ENCODE data around the gene MPI. TPM values are rescaled to one million over a fixed set of nuclear protein-coding genes. Genes with fewer than 3 reads are reported as not detected.

Gene MPI
- total RNA-seq, 1 experiment from 2014 or later, result 57.5 TPM

GRCh38 chr15:74889390-74889882 is 406 bp upstream of the MPI start:
- Histone ChIP-seq H3K23ac (ENCODE audit: insufficient read length, low read depth, low read length) (no peak overlapping the region), H2BK120ac (ENCODE audit: low read depth, low read length, poor library complexity, severe bottlenecking) (no peak overlapping the region), H3K27ac (ENCODE audit: insufficient read length, low read depth, low read length) (no peak overlapping the region), H3K9me3 (ENCODE audit: control insufficient read depth, low read depth, low read length) (no peaks in the 10 kb centered on the region), H4K8ac (replicated peaks; ENCODE audit: insufficient read length, low read depth, low read length) (no peak overlapping the region), H3K4ac (ENCODE audit: low read depth, low read length) (no peak overlapping the region), H3K56ac (ENCODE audit: insufficient read length, low read depth, low read length) (no peak overlapping the region), H3K9ac (ENCODE audit: extremely low read depth, insufficient read length, low read length) (peak overlapping the region; percentile 24), H2BK15ac (ENCODE audit: low read depth, low read length) (no peak overlapping the region), H3K18ac (ENCODE audit: insufficient read length, low read depth, low read length) (no peak overlapping the region), H2AFZ (ENCODE audit: low read length) (peak overlapping the region; percentile 83), H2BK12ac (ENCODE audit: insufficient read length, low read depth, low read length) (no peak overlapping the region), H3K79me1 (ENCODE audit: insufficient read depth, low read depth, low read length, poor library complexity, severe bottlenecking) (no peaks in the 10 kb centered on the region), H3K79me2 (ENCODE audit: insufficient read depth, low read length) (no peaks in the 10 kb centered on the region), H2BK20ac (ENCODE audit: low read depth, low read length, poor library complexity, severe bottlenecking) (no peak overlapping the region), H2AK5ac (ENCODE audit: insufficient read length, low read length) (no peak overlapping the region), H3K4me2 (ENCODE audit: insufficient read depth, insufficient read length, low read length) (peak overlapping the region; percentile 69), H3K27me3 (ENCODE audit: insufficient read depth, low read length) (no peaks in the 10 kb centered on the region), H3K4me1 (ENCODE audit: insufficient read depth, low read length) (no peaks in the 10 kb centered on the region), H4K20me1 (ENCODE audit: control insufficient read depth, insufficient read depth, insufficient read length) (no peaks in the 10 kb centered on the region), H3K23me2 (ENCODE audit: insufficient read length, low read depth, low read length, poor library complexity, severe bottlenecking) (peaks cover 11% of the 10 kb centered on the region), H3K14ac (ENCODE audit: insufficient read depth, low read length) (no peak overlapping the region), H4K5ac (ENCODE audit: insufficient read length, low read depth, low read length) (no peak overlapping the region), H4K91ac (ENCODE audit: insufficient read length, low read depth, low read length) (no peak overlapping the region), H3T11ph (ENCODE audit: low read length) (no peak overlapping the region), H2BK5ac (ENCODE audit: insufficient read length, low read length) (no peak overlapping the region)
- Mint-ChIP-seq H3K9me3 (no peaks in the 10 kb centered on the region; a peak in 1 of 5 replicates), H3K4me1 (peaks cover 22 to 29% of the 10 kb centered on the region in 2 experiments), H3K36me3 (ENCODE audit: insufficient read depth in 1 of 3, low read depth in 3 of 3) (peaks cover 15 to 30% (median 24%) of the 10 kb centered on the region in 3 experiments; a peak in 6 of 7 replicates), H3K4me3 (peak overlapping the region; percentile 86 to 90), H3K27me3 (ENCODE audit: low read depth) (peaks cover 3% of the 10 kb centered on the region; the same call in 1 of the 2 replicates), H3K27ac (peak overlapping the region in 2 of 3 experiments; percentile 26 to 94; a peak in 1 of 7 replicates)
- DNase-seq, result peak; percentile 59
- TF ChIP-seq, protein P1, sequence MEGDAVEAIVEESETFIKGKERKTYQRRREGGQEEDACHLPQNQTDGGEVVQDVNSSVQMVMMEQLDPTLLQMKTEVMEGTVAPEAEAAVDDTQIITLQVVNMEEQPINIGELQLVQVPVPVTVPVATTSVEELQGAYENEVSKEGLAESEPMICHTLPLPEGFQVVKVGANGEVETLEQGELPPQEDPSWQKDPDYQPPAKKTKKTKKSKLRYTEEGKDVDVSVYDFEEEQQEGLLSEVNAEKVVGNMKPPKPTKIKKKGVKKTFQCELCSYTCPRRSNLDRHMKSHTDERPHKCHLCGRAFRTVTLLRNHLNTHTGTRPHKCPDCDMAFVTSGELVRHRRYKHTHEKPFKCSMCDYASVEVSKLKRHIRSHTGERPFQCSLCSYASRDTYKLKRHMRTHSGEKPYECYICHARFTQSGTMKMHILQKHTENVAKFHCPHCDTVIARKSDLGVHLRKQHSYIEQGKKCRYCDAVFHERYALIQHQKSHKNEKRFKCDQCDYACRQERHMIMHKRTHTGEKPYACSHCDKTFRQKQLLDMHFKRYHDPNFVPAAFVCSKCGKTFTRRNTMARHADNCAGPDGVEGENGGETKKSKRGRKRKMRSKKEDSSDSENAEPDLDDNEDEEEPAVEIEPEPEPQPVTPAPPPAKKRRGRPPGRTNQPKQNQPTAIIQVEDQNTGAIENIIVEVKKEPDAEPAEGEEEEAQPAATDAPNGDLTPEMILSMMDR (conservative IDR thresholded peaks at IDR 0.05), result no peak
- WGBS (ENCODE audit: extremely low coverage, insufficient read length, low lambda C conversion rate), result no CpG with 5 or more reads among the region's 8 CpGs
